A549 (cell line): ENCODE measurements around the gene SH3PXD2B. TPM values are rescaled to one million over a fixed set of nuclear protein-coding genes. Genes with fewer than 3 reads are reported as not detected.

ENCODE experiments used
- ATAC-seq, 2 experiments: fragments of 200-7000 bp in 1 of 2; fragments of >200 bp in 1 of 2; cut with Nextera tagmentation in 1 of 2; cut with Tn5 transposase in 1 of 2; 3 replicates each; pipeline versions ENCODE4 v1.8.0 to v1.9.1; 2018 to 2020; ENCODE audit warnings: mild to moderate bottlenecking in 1 of 2, moderate library complexity in 1 of 2
- CTCF ChIA-PET: fragments of 300-600 bp; sonication (Branson Sonifier 250); formaldehyde crosslinking; extraction: SDS; loops from one replicate; lab custom pipeline; 2021; ENCODE audit warnings: antibody characterized with exemption, inconsistent platforms; lab: Yijun Ruan, JAX
- POLR2A ChIA-PET: fragments of 350-600 bp; formaldehyde crosslinking; extraction: SDS; loops from one replicate; lab custom pipeline; 2021; ENCODE audit warnings: antibody characterized with exemption, inconsistent platforms; lab: Yijun Ruan, JAX
- DNase-seq, 2 experiments: peaks; one replicate each; pipeline versions ENCODE4 v3.0.0 to v3.0.0-alpha.2; 2011 to 2016; ENCODE audit warnings: low read depth in 1 of 2, low spot score in 1 of 2
- FAIRE-seq: peaks from 2 replicates; lab custom pipeline; 2011; peaks lifted over from hg19 to GRCh38; lab: Jason Lieb, UNC
- H3K27ac ChIP-seq, 2 experiments: fragments of >200 bp; sonication (Bioruptor Twin); formaldehyde crosslinking; 3 replicates each; pipeline ENCODE4 v1.5.1; 2016 to 2017
- H3K4me1 ChIP-seq: fragments of >200 bp; sonication (Bioruptor Twin); formaldehyde crosslinking; 3 replicates; pipeline ENCODE4 v1.6.1; 2016
- H3K4me2 ChIP-seq: fragments of >200 bp; sonication (Bioruptor Twin); formaldehyde crosslinking; 3 replicates; pipeline ENCODE4 v1.6.1; 2016
- H3K4me3 ChIP-seq: fragments of >200 bp; sonication (Bioruptor Twin); formaldehyde crosslinking; 3 replicates; pipeline ENCODE4 v1.5.1; 2016
- H3K9me3 ChIP-seq: fragments of >200 bp; sonication (Bioruptor Twin); formaldehyde crosslinking; 3 replicates; pipeline ENCODE4 v1.6.1; 2016
- CBX2 ChIP-seq: fragments of 200-600 bp; sonication (generic); IDR thresholded peaks from 2 replicates; pipeline ENCODE4 v1.6.1; 2016; ENCODE audit warnings: low read depth, mild to moderate bottlenecking, borderline replicate concordance
- CBX8 ChIP-seq: fragments of 200-600 bp; sonication (generic); IDR thresholded peaks from 2 replicates; pipeline ENCODE4 v1.6.1; 2016
- CEBPB ChIP-seq, 2 experiments: fragments of >200 bp in 1 of 2; sonication (Bioruptor Twin) in 1 of 2; formaldehyde crosslinking in 1 of 2; IDR thresholded peaks; 2 replicates each; pipeline ENCODE4 v1.6.1; 2012 to 2016
- CHD2 ChIP-seq: fragments of 150-350 bp; IDR thresholded peaks from 2 replicates; pipeline ENCODE4 v1.6.1; 2014; ENCODE audit warnings: low read length; ENCODE audit not compliant: partially characterized antibody
- CTCF ChIP-seq: fragments of >200 bp; sonication (Bioruptor Twin); formaldehyde crosslinking; IDR thresholded peaks from 3 replicates; pipeline ENCODE4 v1.5.1; 2016
- E2F6 ChIP-seq: IDR thresholded peaks from 2 replicates; pipeline ENCODE4 v1.6.1; 2012; ENCODE audit warnings: low read depth, borderline replicate concordance
- EP300 ChIP-seq, 2 experiments: fragments of >200 bp; sonication (Bioruptor Twin); formaldehyde crosslinking; IDR thresholded peaks; 2 replicates in 1 of 2; 3 replicates in 1 of 2; pipeline ENCODE4 v1.6.1; 2016 to 2017
- ESRRA ChIP-seq: fragments of 150-350 bp; IDR thresholded peaks from 2 replicates; pipeline ENCODE4 v1.6.1; 2014; ENCODE audit warnings: mild to moderate bottlenecking, low read length, borderline replicate concordance
- FOXS1 ChIP-seq: fragments of 250-450 bp; sonication (Bioruptor Pico); IDR thresholded peaks from 2 replicates; pipeline ENCODE4 v1.5.0; 2020; ENCODE audit warnings: mild to moderate bottlenecking, moderate library complexity
- GATA3 ChIP-seq: IDR thresholded peaks from 2 replicates; pipeline ENCODE4 v1.6.1; 2012; ENCODE audit warnings: borderline replicate concordance
- HDAC2 ChIP-seq: fragments of 200-600 bp; sonication (generic); IDR thresholded peaks from 2 replicates; pipeline ENCODE4 v1.6.1; 2016
- HMGXB4 ChIP-seq: fragments of 250-450 bp; sonication (Bioruptor Pico); IDR thresholded peaks from 2 replicates; pipeline ENCODE4 v1.5.0; 2021; ENCODE audit warnings: mild to moderate bottlenecking, moderate library complexity, borderline replicate concordance
- HOXA7 ChIP-seq: fragments of 250-450 bp; sonication (Bioruptor Pico); IDR thresholded peaks from 2 replicates; pipeline ENCODE4 v1.5.0; 2020; ENCODE audit warnings: mild to moderate bottlenecking, moderate library complexity
- HOXB5 ChIP-seq: fragments of 250-450 bp; sonication (Bioruptor Pico); IDR thresholded peaks from 2 replicates; pipeline ENCODE4 v1.5.0; 2020; ENCODE audit warnings: mild to moderate bottlenecking, moderate library complexity
- JUN ChIP-seq, 2 experiments: fragments of >200 bp; sonication (Bioruptor Twin); formaldehyde crosslinking; IDR thresholded peaks; 2 replicates in 1 of 2; 3 replicates in 1 of 2; pipeline ENCODE4 v1.6.1; 2016 to 2017
- JUNB ChIP-seq: fragments of >200 bp; sonication (Bioruptor Twin); formaldehyde crosslinking; IDR thresholded peaks from 2 replicates; pipeline ENCODE4 v1.6.1; 2016
- KDM5A ChIP-seq: fragments of 200-600 bp; sonication (generic); IDR thresholded peaks from 2 replicates; pipeline ENCODE4 v1.6.1; 2016; ENCODE audit warnings: antibody characterized with exemption, mild to moderate bottlenecking
- MAFK ChIP-seq: fragments of 450-650 bp; IDR thresholded peaks from 2 replicates; pipeline ENCODE4 v1.6.1; 2014; ENCODE audit not compliant: partially characterized antibody
- MAZ ChIP-seq: fragments of 150-350 bp; IDR thresholded peaks from 2 replicates; pipeline ENCODE4 v1.6.1; 2014; ENCODE audit warnings: antibody characterized with exemption, low read depth, low read length, borderline replicate concordance
- MYC ChIP-seq: IDR thresholded peaks from 2 replicates; pipeline ENCODE4 v1.6.1; 2012; ENCODE audit warnings: mild to moderate bottlenecking, inconsistent platforms, low read length, improper control_type of control experiment, borderline replicate concordance
- NPAS2 ChIP-seq: fragments of 250-450 bp; sonication (Bioruptor Pico); IDR thresholded peaks from 2 replicates; pipeline ENCODE4 v1.8.0; 2022; ENCODE audit warnings: mild to moderate bottlenecking, moderate library complexity, borderline replicate concordance
- POLR2A ChIP-seq: IDR thresholded peaks from 2 replicates; pipeline ENCODE4 v1.6.1; 2012; ENCODE audit warnings: mild to moderate bottlenecking, low read length
- POLR2AphosphoS2 ChIP-seq: conservative IDR thresholded peaks from 2 replicates; pipeline ENCODE4 v1.6.1; 2012; ENCODE audit warnings: low read length, improper control_type of control experiment, inconsistent platforms
- RAD21 ChIP-seq, 2 experiments: fragments of >200 bp in 1 of 2; sonication (Bioruptor Twin) in 1 of 2; formaldehyde crosslinking in 1 of 2; IDR thresholded peaks in 1 of 2; conservative IDR thresholded peaks in 1 of 2; 2 replicates in 1 of 2; 3 replicates in 1 of 2; pipeline ENCODE4 v1.6.1; 2012 to 2018; ENCODE audit warnings: inconsistent platforms in 1 of 2
- SMC3 ChIP-seq: fragments of >200 bp; sonication (Bioruptor Twin); formaldehyde crosslinking; IDR thresholded peaks from 3 replicates; pipeline ENCODE4 v1.6.1; 2018; ENCODE audit warnings: inconsistent platforms
- USF2 ChIP-seq: fragments of 450-650 bp; IDR thresholded peaks from 2 replicates; pipeline ENCODE4 v1.6.1; 2014; ENCODE audit warnings: antibody characterized with exemption
- ZC3H11A ChIP-seq: fragments of 450-650 bp; IDR thresholded peaks from 2 replicates; pipeline ENCODE4 v1.6.1; 2014; ENCODE audit warnings: antibody characterized with exemption, mild to moderate bottlenecking
- ZFP36 ChIP-seq: fragments of 450-650 bp; IDR thresholded peaks from 2 replicates; pipeline ENCODE4 v1.6.1; 2014; ENCODE audit warnings: borderline replicate concordance; ENCODE audit not compliant: partially characterized antibody
- ZNF302 ChIP-seq: fragments of 250-450 bp; sonication (Bioruptor Pico); IDR thresholded peaks from 2 replicates; pipeline ENCODE4 v1.9.0; 2021; ENCODE audit warnings: inconsistent platforms, mild to moderate bottlenecking, moderate library complexity
- ZSCAN20 ChIP-seq: fragments of 250-450 bp; sonication (Bioruptor Pico); IDR thresholded peaks from 2 replicates; pipeline ENCODE4 v1.8.0; 2022; ENCODE audit warnings: mild to moderate bottlenecking, moderate library complexity
- WGBS: methylation state at CpG from one replicate; pipeline ENCODE4 v1.1.6; 2017; ENCODE audit errors: missing lambda C conversion rate; 5-methylcytosine and 5-hydroxymethylcytosine counted together
- polyA plus RNA-seq, 4 experiments: library from polyadenylated mRNA; depleted of rRNA in 3 of 4; stranded (reverse); fragments of >200 nt; fragmentation: RNase III in 1 of 4; extraction: RNeasy Plus Mini Kit Qiagen cat#74134 plus additional on column Dnase treatment in 1 of 4; gene quantifications; 2 replicates in 3 of 4; 3 replicates in 1 of 4; pipeline ENCODE4 v1.2.3, GENCODE V29; 2011 to 2017

SH3PXD2B gene
- polyA plus RNA-seq, 2 of the 4 experiments (the other 2 are of a cell fraction): 15.1 to 15.5 TPM

GRCh38 chr5:172361566-172362238 is 92.6 kb downstream of the SH3PXD2B start:
- Histone ChIP-seq H3K9me3 (no peaks in the 10 kb centered on the region), H3K4me1 (peaks cover 13% of the 10 kb centered on the region), H3K4me2 (peak overlapping the region; percentile 53; the same call in 2 of the 3 replicates), H3K4me3 (no peak overlapping the region), H3K27ac (peak overlapping the region; percentile 80 to 81)
- ATAC-seq (peak; percentile 67 to 69; a peak in 5 of 6 replicates), FAIRE-seq (no peak), DNase-seq (peak; percentile 18 to 56)
- CTCF ChIA-PET: interaction anchor here (1.0 to 2.2 kb wide), 3 partner anchors 9 to 51 kb away, joined by 3 to 13 read pairs (median 3); no protein-coding TSS in a partner anchor
- TF ChIP-seq CEBPB (IDR thresholded peaks at IDR 0.05) (peak; percentile 7 to 15; a peak in 1 of 4 replicates), USF2 (0 out of 2 replicates have a peak, but pooled peaks have one; percentile 10), CBX8 (no peak)
- POLR2A ChIA-PET: no interaction called here
- WGBS: 68% methylated on average over 9 of the region's 9 CpGs

- Histone ChIP-seq H3K4me1 (peaks cover 13% of the 10 kb centered on the region), H3K9me3 (no peaks in the 10 kb centered on the region), H3K4me2 (no peak overlapping the region), H3K27ac (no peak overlapping the region), H3K4me3 (no peak overlapping the region)
- no peak for TF ChIP-seq CBX8
- no peak for TF ChIP-seq E2F6
- no peak for TF ChIP-seq ZC3H11A
- no peak for TF ChIP-seq MAFK
- TF ChIP-seq RAD21 (conservative IDR thresholded peaks at IDR 0.05 in 1 of 2, IDR thresholded peaks at IDR 0.05 in 1 of 2): no peak
- TF ChIP-seq ZSCAN20 (CRISPR knock-in tag): no peak
- TF ChIP-seq ZFP36: no peak
- no peak for TF ChIP-seq JUN (IDR thresholded peaks at IDR 0.05)
- no peak for TF ChIP-seq GATA3
- no peak for TF ChIP-seq FOXS1 (CRISPR knock-in tag)
- TF ChIP-seq KDM5A: no peak
- no peak for TF ChIP-seq MYC
- TF ChIP-seq JUNB: no peak
- no peak for TF ChIP-seq USF2
- no peak for TF ChIP-seq CEBPB (IDR thresholded peaks at IDR 0.05)
- TF ChIP-seq POLR2AphosphoS2: no peak
- no peak for TF ChIP-seq HMGXB4 (CRISPR knock-in tag)
- no peak for TF ChIP-seq ESRRA
- ChIA-PET POLR2A (no interaction called here), CTCF (interaction anchor here (0.6 to 1.8 kb wide), 2 partner anchors 12 to 85 kb away, joined by 3 to 6 read pairs; no protein-coding TSS in a partner anchor)
- FAIRE-seq (no peak), ATAC-seq (no peak), DNase-seq (no peak)
- WGBS: 89% methylated on average over 7 of the region's 7 CpGs
Observed at GRCh38 chr5:172358345-172358744, 96.0 kb downstream of the SH3PXD2B start.

GRCh38 chr5:172356527-172356926 is 97.8 kb downstream of the SH3PXD2B start:
- WGBS: 95% methylated on average over 10 of the region's 10 CpGs
- Histone ChIP-seq H3K27ac (no peak overlapping the region), H3K9me3 (no peaks in the 10 kb centered on the region), H3K4me1 (peaks cover 6% of the 10 kb centered on the region; the same call in 2 of the 3 replicates), H3K4me2 (no peak overlapping the region), H3K4me3 (no peak overlapping the region)
- FAIRE-seq (no peak), DNase-seq (no peak), ATAC-seq (no peak)
- TF ChIP-seq KDM5A (no peak), ZC3H11A (no peak), NPAS2 (CRISPR knock-in tag) (no peak), POLR2A (no peak), HOXA7 (CRISPR knock-in tag) (no peak), CBX2 (no peak), MAZ (no peak), MAFK (no peak), HDAC2 (no peak), EP300 (IDR thresholded peaks at IDR 0.05) (no peak), CHD2 (no peak), SMC3 (no peak), CTCF (no peak), ZNF302 (CRISPR knock-in tag) (no peak), HOXB5 (CRISPR knock-in tag) (no peak)
- CTCF ChIA-PET: interaction anchor here (0.6 to 2.3 kb wide), 2 partner anchors 13 to 14 kb away, joined by 3 to 7 read pairs; no protein-coding TSS in a partner anchor
- POLR2A ChIA-PET: no interaction called here
